Caco-2 (cell line): ENCODE results near the gene BBOX1. TPM values are rescaled to one million over a fixed set of nuclear protein-coding genes. Genes with fewer than 3 reads are reported as not detected.

Experiments
- BruUV-seq: library from RNA; stranded (reverse); fragments of 400-500 nt; replicated peaks from 2 replicates; lab custom pipeline; 2021; lab: Mats Ljungman, UMichigan
- CTCF ChIA-PET: fragments of 300-600 bp; sonication (Branson Sonifier 250); formaldehyde crosslinking; loops from one replicate; lab custom pipeline; 2022; ENCODE audit warnings: antibody characterized with exemption; lab: Charles Lee
- POLR2A ChIA-PET: fragments of 300-600 bp; sonication (Branson Sonifier 250); formaldehyde crosslinking; loops from one replicate; lab custom pipeline; 2022; ENCODE audit warnings: antibody characterized with exemption; lab: Charles Lee
- DNase-seq, 2 experiments: peaks; one replicate each; pipeline versions ENCODE4 v3.0.0 to v3.0.0-alpha.2; 2020 to 2022
- H3K27me3 ChIP-seq: replicated peaks from 2 replicates; pipeline ENCODE4 v1.6.0; 2011; ENCODE audit warnings: low read length; ENCODE audit not compliant: control insufficient read depth, insufficient read depth
- H3K36me3 ChIP-seq: 2 replicates; pipeline ENCODE4 v1.5.1; 2011; ENCODE audit warnings: low read length; ENCODE audit not compliant: control insufficient read depth, insufficient read depth
- H3K4me1 ChIP-seq: fragments of 250-450 bp; sonication (Bioruptor Pico); 2 replicates; pipeline ENCODE4 v1.5.1; 2020; ENCODE audit warnings: mild to moderate bottlenecking
- H3K4me3 ChIP-seq: 2 replicates; pipeline ENCODE4 v1.5.1; 2011; ENCODE audit warnings: low read depth, mild to moderate bottlenecking, control low read depth, low read length
- H3K9me3 ChIP-seq: fragments of 250-450 bp; sonication (Bioruptor Pico); 2 replicates; pipeline ENCODE4 v1.5.1; 2020; ENCODE audit warnings: mild to moderate bottlenecking, moderate library complexity
- H3K27ac Mint-ChIP-seq: one replicate; pipeline ENCODE4 v1.8.0; 2022; ENCODE audit warnings: mixed read lengths; ENCODE audit not compliant: unreplicated experiment
- H3K27me3 Mint-ChIP-seq: one replicate; pipeline ENCODE4 v1.8.0; 2022; ENCODE audit warnings: mixed read lengths; ENCODE audit not compliant: insufficient read depth, unreplicated experiment
- H3K36me3 Mint-ChIP-seq: one replicate; pipeline ENCODE4 v1.8.0; 2022; ENCODE audit warnings: mild to moderate bottlenecking, mixed read lengths; ENCODE audit not compliant: insufficient read depth, unreplicated experiment
- H3K4me1 Mint-ChIP-seq: one replicate; pipeline ENCODE4 v1.8.0; 2022; ENCODE audit warnings: low read depth, mixed read lengths; ENCODE audit not compliant: unreplicated experiment
- H3K4me3 Mint-ChIP-seq: one replicate; pipeline ENCODE4 v1.8.0; 2022; ENCODE audit warnings: mild to moderate bottlenecking, moderate library complexity, mixed read lengths; ENCODE audit not compliant: unreplicated experiment
- H3K9me3 Mint-ChIP-seq: one replicate; pipeline ENCODE4 v1.8.0; 2022; ENCODE audit warnings: mixed read lengths; ENCODE audit not compliant: unreplicated experiment
- CTCF ChIP-seq, 2 experiments: fragments of 200-600 bp in 1 of 2; IDR thresholded peaks; 1 replicate in 1 of 2; 2 replicates in 1 of 2; pipeline versions ENCODE4 v1.5.1 to v1.8.0; 2011 to 2022; ENCODE audit warnings: antibody characterized with exemption in 1 of 2, control low read depth in 1 of 2, inconsistent platforms in 1 of 2, low read depth in 1 of 2, low read length in 1 of 2, mild to moderate bottlenecking in 1 of 2, moderate library complexity in 1 of 2; ENCODE audit not compliant: insufficient read depth in 1 of 2, severe bottlenecking in 1 of 2, unreplicated experiment in 1 of 2
- intact Hi-C: fragments of 100-400 bp; cut with micrococcal nuclease; formaldehyde crosslinking; loops from one replicate; pipeline ENCODE4 v1.10.0; 2022; ENCODE audit not compliant: unreplicated experiment
- total RNA-seq: library from RNA; stranded (reverse); gene quantifications from 2 replicates; pipeline ENCODE4 v1.2.3, GENCODE V29; 2022

Gene BBOX1
- total RNA-seq, 1 experiment from 2014 or later: not detected

GRCh38 chr11:27041141-27041899, 705 bp downstream of the BBOX1 start:
- POLR2A ChIA-PET: no interaction called here
- intact Hi-C loops: loop anchor here (2.0 kb wide), 1 partner anchor 117 kb away; no protein-coding TSS in a partner anchor

GRCh38 chr11:27046956-27047355, 6.3 kb downstream of the BBOX1 start:
- no peaks in the 10 kb centered on the region for H3K36me3 ChIP-seq
- no peak for TF ChIP-seq CTCF (IDR thresholded peaks at IDR 0.05; ENCODE audit: insufficient read depth in 1 of 2, low read depth in 1 of 2, low read length in 1 of 2, severe bottlenecking in 1 of 2, unreplicated experiment in 1 of 2)
- peaks cover 3% of the 10 kb centered on the region; the same call in 1 of the 2 replicates for H3K9me3 ChIP-seq
- no peaks in the 10 kb centered on the region for H3K9me3 Mint-ChIP-seq
- H3K4me1 ChIP-seq: no peaks in the 10 kb centered on the region
- no peak for DNase-seq
- no peak overlapping the region for H3K27ac Mint-ChIP-seq
- BruUV-seq: no TSS peak
- ChIA-PET CTCF (no interaction called here), POLR2A (no interaction called here)
- intact Hi-C loops: no loop called here
- no peaks in the 10 kb centered on the region for H3K27me3 ChIP-seq
- H3K4me3 Mint-ChIP-seq: no peak overlapping the region
- no peak overlapping the region for H3K4me3 ChIP-seq
- H3K36me3 Mint-ChIP-seq: no peaks in the 10 kb centered on the region
- H3K27me3 Mint-ChIP-seq: no peaks in the 10 kb centered on the region
- no peaks in the 10 kb centered on the region for H3K4me1 Mint-ChIP-seq

More at GRCh38 chr11:27041141-27041899, 705 bp downstream of the BBOX1 start:
- H3K9me3 ChIP-seq: no peaks in the 10 kb centered on the region
- Mint-ChIP-seq H3K36me3 (no peaks in the 10 kb centered on the region), H3K4me1 (no peaks in the 10 kb centered on the region), H3K9me3 (no peaks in the 10 kb centered on the region), H3K27ac (no peak overlapping the region), H3K4me3 (no peak overlapping the region), H3K27me3 (no peaks in the 10 kb centered on the region)
- H3K27me3 ChIP-seq: no peaks in the 10 kb centered on the region
- H3K4me1 ChIP-seq: no peaks in the 10 kb centered on the region
- no peaks in the 10 kb centered on the region for H3K36me3 ChIP-seq
- no TSS peak for BruUV-seq
- CTCF ChIA-PET: no interaction called here
- no peak overlapping the region for H3K4me3 ChIP-seq
- no peak for DNase-seq
- no peak for TF ChIP-seq CTCF (IDR thresholded peaks at IDR 0.05; ENCODE audit: insufficient read depth in 1 of 2, low read depth in 1 of 2, low read length in 1 of 2, severe bottlenecking in 1 of 2, unreplicated experiment in 1 of 2)

- Mint-ChIP-seq H3K27me3 (no peaks in the 10 kb centered on the region), H3K9me3 (no peaks in the 10 kb centered on the region), H3K4me1 (peaks cover 6% of the 10 kb centered on the region), H3K27ac (no peak overlapping the region), H3K4me3 (no peak overlapping the region), H3K36me3 (no peaks in the 10 kb centered on the region)
- ChIA-PET POLR2A (no interaction called here), CTCF (no interaction called here)
- no peaks in the 10 kb centered on the region for H3K36me3 ChIP-seq
- H3K9me3 ChIP-seq: peaks cover 3% of the 10 kb centered on the region; the same call in 1 of the 2 replicates
- intact Hi-C loops: no loop called here
- H3K27me3 ChIP-seq: no peaks in the 10 kb centered on the region
- TF ChIP-seq CTCF (IDR thresholded peaks at IDR 0.05; ENCODE audit: insufficient read depth in 1 of 2, low read depth in 1 of 2, low read length in 1 of 2, severe bottlenecking in 1 of 2, unreplicated experiment in 1 of 2): no peak
- no peak for DNase-seq
- H3K4me1 ChIP-seq: peaks cover 4% of the 10 kb centered on the region; the same call in 1 of the 2 replicates
- no TSS peak for BruUV-seq
- H3K4me3 ChIP-seq: no peak overlapping the region
These were observed 12.1 kb downstream of the BBOX1 start for GRCh38 chr11:27052668-27053067.
